Lung (tissue), 13 donors: ENCODE data around the gene P3R3URF. TPM values are rescaled to one million over a fixed set of nuclear protein-coding genes. Genes with fewer than 3 reads are reported as not detected.

Experiments
- ATAC-seq: fragments of 200-7000 bp; cut with Tn5 transposase; one replicate; pipeline ENCODE4 v1.9.1; 2020; ENCODE audit warnings: moderate number of reproducible peaks; ENCODE audit not compliant: insufficient read depth, low FRiP score
- DNase-seq, 3 donors: peaks; one replicate each; pipeline ENCODE4 v3.0.0-alpha.2; 2013 to 2017
- H3K27ac ChIP-seq, 2 donors: one replicate each; pipeline ENCODE4 v1.5.1; 2013; ENCODE audit warnings: mild to moderate bottlenecking in 2 of 2, moderate library complexity in 2 of 2, control low read depth in 1 of 2, inconsistent platforms in 1 of 2, low read depth in 1 of 2, low read length in 1 of 2
- H3K27me3 ChIP-seq, 3 donors: one replicate each; pipeline ENCODE4 v1.5.1; 2013; ENCODE audit warnings: low read length in 2 of 3; ENCODE audit not compliant: control insufficient read depth in 3 of 3, insufficient read depth in 3 of 3
- H3K36me3 ChIP-seq, 4 donors: one replicate each; pipeline ENCODE4 v1.5.1; 2013; ENCODE audit warnings: low read length in 4 of 4, mild to moderate bottlenecking in 1 of 4, moderate library complexity in 1 of 4; ENCODE audit not compliant: control insufficient read depth in 4 of 4, insufficient read depth in 4 of 4
- H3K4me1 ChIP-seq, 5 donors: one replicate each; pipeline ENCODE4 v1.5.1; 2013; ENCODE audit warnings: low read length in 5 of 5, mild to moderate bottlenecking in 2 of 5, moderate library complexity in 1 of 5; ENCODE audit not compliant: control insufficient read depth in 5 of 5, insufficient read depth in 5 of 5
- H3K4me3 ChIP-seq: one replicate; pipeline ENCODE4 v1.5.1; 2013; ENCODE audit warnings: mild to moderate bottlenecking, control low read depth, moderate library complexity
- H3K9ac ChIP-seq, 2 donors: one replicate each; pipeline ENCODE4 v1.5.1; 2013; ENCODE audit warnings: low read length in 2 of 2, control low read depth in 1 of 2; ENCODE audit not compliant: insufficient read depth in 1 of 2
- H3K9me3 ChIP-seq, 4 donors: one replicate each; pipeline ENCODE4 v1.5.1; 2013; ENCODE audit warnings: low read length in 3 of 4, mild to moderate bottlenecking in 1 of 4, moderate library complexity in 1 of 4; ENCODE audit not compliant: control insufficient read depth in 4 of 4, insufficient read depth in 3 of 4
- CTCF ChIP-seq: IDR thresholded peaks from 2 replicates; pipeline ENCODE4 v1.5.1; 2012; ENCODE audit warnings: mild to moderate bottlenecking; ENCODE audit errors: control extremely low read depth, extremely low read depth
- WGBS, 2 donors: extraction: QIAGEN DNeasy Blood & Tissue Kit; methylation state at CpG; one replicate each; pipeline ENCODE4 v1.1.7; 2013; 5-methylcytosine and 5-hydroxymethylcytosine counted together
- polyA plus RNA-seq, 2 donors: library from polyadenylated mRNA; stranded (reverse); fragments of 200-250 nt; gene quantifications; one replicate each; pipeline ENCODE4 v1.2.1, GENCODE V29; 2013
- small RNA-seq: library from RNA; depleted of rRNA; stranded (forward); fragments of <200 nt; gene quantifications from one replicate; pipeline ENCODE3, GENCODE V24; 2014; ENCODE audit warnings: low replicate concordance
- total RNA-seq, 2 donors: library from RNA; depleted of rRNA in 1 of 2; stranded (reverse); fragments of >200 nt in 1 of 2; gene quantifications; one replicate each; pipeline ENCODE4 v1.2.1, GENCODE V29; 2014 to 2021
- donor health status: control.
- donor health status: control.
- donor health status: Bipolar disorder and iron deficiency.
- donor health status: healthy.
- donor health status: DM: yes; HTN: yes; CAD: no.

P3R3URF gene
- total and polyA plus RNA-seq, 4 donors, result not detected

DNA sequence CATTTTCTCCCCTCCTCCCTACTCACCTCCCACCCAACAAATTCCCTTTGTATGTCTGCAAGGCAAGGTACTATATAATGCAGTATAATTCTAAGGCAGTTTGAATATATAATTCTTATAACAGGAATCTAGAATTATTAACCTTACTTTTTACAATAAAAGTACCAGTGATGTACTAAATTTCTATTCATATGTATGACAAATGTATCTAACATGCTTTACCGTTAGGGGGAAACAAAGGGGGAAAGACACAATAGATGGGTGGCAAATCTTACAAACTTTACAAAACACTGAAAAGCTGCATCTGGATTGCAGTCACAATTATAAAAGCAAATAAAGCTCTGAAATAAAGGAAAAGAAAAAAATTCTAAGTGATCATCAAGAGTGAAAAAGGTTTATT, 46.2 kb downstream of the P3R3URF start:
- DNase-seq, result no peak
- ATAC-seq, result no peak
- TF ChIP-seq CTCF, result no peak
- Histone ChIP-seq H3K4me3 (no peak overlapping the region), H3K4me1 (peaks cover 0 to 18% (median 7%) of the 10 kb centered on the region in 5 donors), H3K36me3 (no peaks in the 10 kb centered on the region), H3K9me3 (no peaks in the 10 kb centered on the region), H3K27me3 (no peaks in the 10 kb centered on the region), H3K27ac (no peak overlapping the region), H3K9ac (peak overlapping the region; percentile 28 to 98)
- 45 to 58% methylated on average over 1 of the region's 1 CpG for WGBS, 2 donors

DNA sequence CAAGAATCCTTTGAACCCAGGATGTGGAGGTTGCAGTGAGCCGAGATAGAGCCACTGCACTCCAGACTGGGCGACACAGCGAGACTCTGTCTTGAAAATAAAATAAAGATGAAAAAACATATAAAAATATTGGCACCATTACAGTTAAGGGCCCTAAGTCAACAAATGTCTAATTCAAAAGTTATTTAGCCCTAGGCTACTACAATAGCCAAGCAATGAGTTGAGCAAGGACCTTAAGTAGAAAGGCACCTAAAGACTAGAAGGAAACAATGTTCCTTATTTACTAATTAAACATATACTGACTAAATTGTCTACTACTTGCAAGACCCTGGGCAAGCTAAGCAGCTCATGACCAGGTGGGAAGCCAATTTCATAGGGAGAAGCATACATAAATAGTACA, 47.9 kb downstream of the P3R3URF start:
- no peak overlapping the region for H3K9ac ChIP-seq
- H3K27me3 ChIP-seq, result no peaks in the 10 kb centered on the region
- H3K27ac ChIP-seq, result no peak overlapping the region
- H3K9me3 ChIP-seq, result no peaks in the 10 kb centered on the region
- TF ChIP-seq CTCF, result no peak
- peaks cover 0 to 7% (median 0%) of the 10 kb centered on the region in 5 donors for H3K4me1 ChIP-seq
- no peak overlapping the region for H3K4me3 ChIP-seq
- no peaks in the 10 kb centered on the region for H3K36me3 ChIP-seq
- ATAC-seq (no peak), DNase-seq (no peak)
- WGBS, 2 donors, result 84 to 91% methylated on average over 3 of the region's 3 CpGs

Small RNA genes lying within 50 kb of the gene (small RNA-seq; reads per million reads assigned to genes)
- gene AL672043.1, result not detected

Other genes with a start within 250 kb of the P3R3URF start
- gene PIK3R3, start 43.9 kb downstream of the P3R3URF start, total RNA-seq, result 10 to 100 TPM; 14.0 to 36.7 TPM
- 10 to 100 TPM in 1 of 2 donors, 1 to 10 TPM in 1; 9.1 to 20.1 TPM for gene PIK3R3, start 43.9 kb downstream of the P3R3URF start, polyA plus RNA-seq
- 100 to 1,000 TPM in 1 of 2 donors, 10 to 100 TPM in 1; 45.3 to 174 TPM for gene TSPAN1, start 1.4 kb downstream of the P3R3URF start, total RNA-seq
- 100 to 1,000 TPM; 105 to 174 TPM for gene TSPAN1, start 1.4 kb downstream of the P3R3URF start, polyA plus RNA-seq
- gene POMGNT1, start 21.9 kb upstream of the P3R3URF start, total RNA-seq, result 10 to 100 TPM; 34.6 to 70.2 TPM
- 10 to 100 TPM; 40.4 to 49.1 TPM for gene POMGNT1, start 21.9 kb upstream of the P3R3URF start, polyA plus RNA-seq
- gene LURAP1, start 26.8 kb upstream of the P3R3URF start, total RNA-seq, result 1 to 10 TPM in 1 of 2 donors, under 1 TPM in 1; 0.63 to 2.8 TPM
- gene LURAP1, start 26.8 kb upstream of the P3R3URF start, polyA plus RNA-seq, result 1 to 10 TPM in 1 of 2 donors, under 1 TPM in 1; 0.41 to 1.2 TPM
- gene RAD54L, start 71.3 kb upstream of the P3R3URF start, total RNA-seq, result 1 to 10 TPM; 2.1 to 2.2 TPM
- gene RAD54L, start 71.3 kb upstream of the P3R3URF start, polyA plus RNA-seq, result 1 to 10 TPM in 1 of 2 donors, under 1 TPM in 1; 0.72 to 2.0 TPM
- 10 to 100 TPM; 61.6 to 63.0 TPM for gene LRRC41, start 127.1 kb upstream of the P3R3URF start, total RNA-seq
- 10 to 100 TPM; 21.6 to 38.9 TPM for gene LRRC41, start 127.1 kb upstream of the P3R3URF start, polyA plus RNA-seq
- 100 to 1,000 TPM; 159 to 311 TPM for gene UQCRH, start 127.2 kb upstream of the P3R3URF start, total RNA-seq
- 100 to 1,000 TPM; 297 to 400 TPM for gene UQCRH, start 127.2 kb upstream of the P3R3URF start, polyA plus RNA-seq
- gene NSUN4, start 164.3 kb upstream of the P3R3URF start, total RNA-seq, result 10 to 100 TPM; 28.9 to 29.3 TPM
- 10 to 100 TPM; 11.2 to 17.8 TPM for gene NSUN4, start 164.3 kb upstream of the P3R3URF start, polyA plus RNA-seq
- 10 to 100 TPM; 22.2 to 33.4 TPM for gene FAAH, start 217.8 kb upstream of the P3R3URF start, total RNA-seq
- 10 to 100 TPM; 13.9 to 34.8 TPM for gene FAAH, start 217.8 kb upstream of the P3R3URF start, polyA plus RNA-seq